ENCODE measurements around the gene CYP39A1. TPM values are rescaled to one million over a fixed set of nuclear protein-coding genes. Genes with fewer than 3 reads are reported as not detected.
A peak's percentile ranks its signal among the peaks of the same experiment; 100 is the strongest.

Gene CYP39A1
- total and polyA plus RNA-seq, 2 of the 13 experiments (the other 11 are each of a cell fraction or from before 2014, with no cell fraction given), result 0.13 TPM; not detected in 1

- TF ChIP-seq NONO (IDR thresholded peaks at IDR 0.05) (no peak), NONO (CRISPR knock-in tag; conservative IDR thresholded peaks at IDR 0.05) (no peak), ZNF343 (CRISPR knock-in tag; IDR thresholded peaks at IDR 0.05) (no peak), CEBPZ (IDR thresholded peaks at IDR 0.05; ENCODE audit: low read length) (no peak), ZNF646 (CRISPR knock-in tag; IDR thresholded peaks at IDR 0.05) (no peak), ZNF383 (CRISPR knock-in tag; IDR thresholded peaks at IDR 0.05; ENCODE audit: borderline replicate concordance) (no peak), ZNF558 (CRISPR knock-in tag; IDR thresholded peaks at IDR 0.05; ENCODE audit: borderline replicate concordance) (no peak), TARDBP (CRISPR knock-in tag; IDR thresholded peaks at IDR 0.05) (no peak), DNMT3B (CRISPR knock-in tag; conservative IDR thresholded peaks at IDR 0.05) (0 out of 2 replicates have a peak, but pooled peaks have one; percentile 1), TAF15 (IDR thresholded peaks at IDR 0.05; ENCODE audit: low read depth, low read length, poor library complexity, severe bottlenecking) (no peak), HDAC2 (CRISPR knock-in tag; IDR thresholded peaks at IDR 0.05) (no peak; the same call in 1 of the 2 replicates), FOXO1 (CRISPR knock-in tag; IDR thresholded peaks at IDR 0.05) (no peak), ZNF556 (CRISPR knock-in tag; IDR thresholded peaks at IDR 0.05; ENCODE audit: borderline replicate concordance) (no peak), ZFP36 (IDR thresholded peaks at IDR 0.05; ENCODE audit: borderline replicate concordance, low read depth, low read length, partially characterized antibody) (no peak), BRD4 (CRISPR knock-in tag; IDR thresholded peaks at IDR 0.05) (0 out of 2 replicates have a peak, but pooled peaks have one; percentile 26), KAT7 (CRISPR knock-in tag; IDR thresholded peaks at IDR 0.05; ENCODE audit: borderline replicate concordance) (no peak), TBP (CRISPR knock-in tag; IDR thresholded peaks at IDR 0.05) (no peak), MTA1 (CRISPR knock-in tag; IDR thresholded peaks at IDR 0.05; ENCODE audit: borderline replicate concordance) (no peak)
- TF ChIP-seq, protein P1, sequence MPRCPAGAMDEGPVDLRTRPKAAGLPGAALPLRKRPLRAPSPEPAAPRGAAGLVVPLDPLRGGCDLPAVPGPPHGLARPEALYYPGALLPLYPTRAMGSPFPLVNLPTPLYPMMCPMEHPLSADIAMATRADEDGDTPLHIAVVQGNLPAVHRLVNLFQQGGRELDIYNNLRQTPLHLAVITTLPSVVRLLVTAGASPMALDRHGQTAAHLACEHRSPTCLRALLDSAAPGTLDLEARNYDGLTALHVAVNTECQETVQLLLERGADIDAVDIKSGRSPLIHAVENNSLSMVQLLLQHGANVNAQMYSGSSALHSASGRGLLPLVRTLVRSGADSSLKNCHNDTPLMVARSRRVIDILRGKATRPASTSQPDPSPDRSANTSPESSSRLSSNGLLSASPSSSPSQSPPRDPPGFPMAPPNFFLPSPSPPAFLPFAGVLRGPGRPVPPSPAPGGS (CRISPR knock-in tag; IDR thresholded peaks at IDR 0.05), result 0 out of 2 replicates have a peak, but pooled peaks have one; percentile 77
Measured at GRCh38 chr6:46652603-46653438, at the start of gene CYP39A1, which contains the start of gene SLC25A27 (continued).

All from HepG2 (cell line).